Body of pancreas (tissue), 4 donors: ENCODE measurements around the gene ANO10. TPM values are rescaled to one million over a fixed set of nuclear protein-coding genes. Genes with fewer than 3 reads are reported as not detected.

Experiments used
- ATAC-seq: fragments of 150-250 bp; one replicate; pipeline ENCODE4 v1.9.1; 2016
- DNase-seq, 4 donors: peaks; one replicate each; pipeline ENCODE4 v3.0.0-alpha.2; 2019
- H3K27ac ChIP-seq, 4 donors: fragments of 200-600 bp; sonication (generic); 1 replicate in 3 of 4; 2 replicates in 1 of 4; pipeline versions ENCODE4 v1.5.1 to v1.6.1; 2016 to 2019; ENCODE audit warnings: mild to moderate bottlenecking in 1 of 4, mixed read lengths in 1 of 4, moderate library complexity in 1 of 4
- H3K27me3 ChIP-seq, 2 donors: fragments of 200-600 bp; sonication (generic); one replicate each; pipeline ENCODE4 v1.6.0; 2016; ENCODE audit warnings: mild to moderate bottlenecking in 1 of 2
- H3K36me3 ChIP-seq, 2 donors: fragments of 200-600 bp; sonication (generic); replicated peaks in 1 of 2; 2 replicates each; pipeline ENCODE4 v1.5.1; 2016; ENCODE audit warnings: low read depth in 2 of 2; ENCODE audit not compliant: insufficient read depth in 1 of 2
- H3K4me1 ChIP-seq: fragments of 200-600 bp; sonication (generic); one replicate; pipeline ENCODE4 v1.6.0; 2016
- H3K4me3 ChIP-seq, 2 donors: fragments of 200-600 bp; sonication (generic); 1 replicate in 1 of 2; 2 replicates in 1 of 2; pipeline ENCODE4 v1.5.1; 2016 to 2019
- H3K9me3 ChIP-seq, 3 donors: fragments of 200-600 bp; sonication (generic); 1 replicate in 2 of 3; 2 replicates in 1 of 3; pipeline ENCODE4 v1.5.1; 2016
- POLR2A ChIP-seq, 3 donors: fragments of 450-650 bp; IDR thresholded peaks; one replicate each; pipeline ENCODE4 v1.6.1; 2016; ENCODE audit warnings: antibody characterized with exemption in 3 of 3, mild to moderate bottlenecking in 2 of 3
- WGBS, 2 donors: methylation state at CpG; one replicate each; pipeline ENCODE4 v1.1.5; 2017; 5-methylcytosine and 5-hydroxymethylcytosine counted together
- intact Hi-C: fragments of 100-400 bp; cut with DNase I; formaldehyde crosslinking; loops from one replicate; pipeline ENCODE4 v1.15.1; 2023
- total RNA-seq, 2 donors: library from RNA; depleted of rRNA; stranded (reverse); fragments of >200 nt; gene quantifications; one replicate each; pipeline ENCODE4 v1.1.0, GENCODE V29; 2016
- TF ChIP-seq, protein P1 (sequence below), 7 experiments: fragments of 450-650 bp in 4 of 7; fragments of 200-600 bp in 3 of 7; sonication (generic) in 3 of 7; IDR thresholded peaks; one replicate each; pipeline ENCODE4 v1.5.1; 2016 to 2019; ENCODE audit warnings: antibody characterized with exemption in 7 of 7

The ANO10 gene
- total RNA-seq, 2 donors from 2014 or later = 14.3 to 16.2 TPM

DNA sequence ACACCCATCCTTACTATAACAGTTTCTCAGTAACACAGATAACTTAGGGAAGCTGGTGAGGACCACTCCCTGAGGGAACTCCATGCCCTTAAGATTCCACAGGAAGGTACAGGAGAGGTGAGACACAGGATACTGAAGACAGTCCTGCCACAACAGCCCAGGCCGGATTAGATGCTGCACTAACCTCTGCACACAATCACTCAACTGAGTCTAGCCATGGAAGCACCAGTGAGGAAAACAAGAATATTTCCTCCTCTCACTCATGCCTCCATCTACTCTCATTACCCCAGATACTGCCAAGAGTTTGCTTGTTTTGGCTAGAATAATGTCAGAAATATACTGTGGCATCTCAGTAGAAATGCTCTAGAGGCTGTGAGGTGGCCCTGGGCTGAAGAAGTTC lies 3.7 kb downstream of the ANO10 start:
- H3K27ac ChIP-seq = no peak overlapping the region
- 78 to 89% methylated on average over 1 of the region's 1 CpG for WGBS, 2 donors
- H3K27me3 ChIP-seq = no peaks in the 10 kb centered on the region
- H3K36me3 ChIP-seq = no peaks in the 10 kb centered on the region
- TF ChIP-seq POLR2A (IDR thresholded peaks at IDR 0.05) = no peak
- TF ChIP-seq, protein P1, sequence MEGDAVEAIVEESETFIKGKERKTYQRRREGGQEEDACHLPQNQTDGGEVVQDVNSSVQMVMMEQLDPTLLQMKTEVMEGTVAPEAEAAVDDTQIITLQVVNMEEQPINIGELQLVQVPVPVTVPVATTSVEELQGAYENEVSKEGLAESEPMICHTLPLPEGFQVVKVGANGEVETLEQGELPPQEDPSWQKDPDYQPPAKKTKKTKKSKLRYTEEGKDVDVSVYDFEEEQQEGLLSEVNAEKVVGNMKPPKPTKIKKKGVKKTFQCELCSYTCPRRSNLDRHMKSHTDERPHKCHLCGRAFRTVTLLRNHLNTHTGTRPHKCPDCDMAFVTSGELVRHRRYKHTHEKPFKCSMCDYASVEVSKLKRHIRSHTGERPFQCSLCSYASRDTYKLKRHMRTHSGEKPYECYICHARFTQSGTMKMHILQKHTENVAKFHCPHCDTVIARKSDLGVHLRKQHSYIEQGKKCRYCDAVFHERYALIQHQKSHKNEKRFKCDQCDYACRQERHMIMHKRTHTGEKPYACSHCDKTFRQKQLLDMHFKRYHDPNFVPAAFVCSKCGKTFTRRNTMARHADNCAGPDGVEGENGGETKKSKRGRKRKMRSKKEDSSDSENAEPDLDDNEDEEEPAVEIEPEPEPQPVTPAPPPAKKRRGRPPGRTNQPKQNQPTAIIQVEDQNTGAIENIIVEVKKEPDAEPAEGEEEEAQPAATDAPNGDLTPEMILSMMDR (IDR thresholded peaks at IDR 0.05) = no peak
- no peak for ATAC-seq
- no peak for DNase-seq
- intact Hi-C loops = loop anchor here (10.0 kb wide), 1 partner anchor 67 kb away; no protein-coding TSS in a partner anchor
- no peaks in the 10 kb centered on the region for H3K9me3 ChIP-seq
- peaks cover 16% of the 10 kb centered on the region for H3K4me1 ChIP-seq
- H3K4me3 ChIP-seq = no peak overlapping the region

DNA sequence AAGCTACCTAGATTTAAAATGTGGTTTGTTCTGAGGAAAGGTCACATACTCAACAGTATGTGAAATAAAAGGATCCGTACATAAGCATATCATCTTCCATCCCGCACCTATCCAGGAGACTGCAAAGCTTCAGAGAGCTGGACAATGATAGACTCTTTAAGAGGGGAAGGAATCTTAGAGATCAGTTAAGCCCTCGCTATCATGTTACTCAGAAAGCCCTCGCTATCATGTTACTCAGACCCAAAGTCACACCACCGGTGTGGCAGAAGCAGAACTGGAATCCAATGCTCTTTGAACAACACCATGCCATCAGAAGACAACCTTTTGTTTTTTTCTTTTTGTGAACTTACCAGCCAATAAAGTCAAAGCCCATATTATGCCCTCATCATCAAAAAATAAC lies 5.8 kb downstream of the ANO10 start:
- TF ChIP-seq, protein P1 (IDR thresholded peaks at IDR 0.05) = no peak
- TF ChIP-seq POLR2A (IDR thresholded peaks at IDR 0.05) = no peak
- ATAC-seq = no peak
- 95% methylated on average over 5 of the region's 5 CpGs for WGBS, 2 donors
- intact Hi-C loops = loop anchor here (10.0 kb wide), 1 partner anchor 69 kb away; no protein-coding TSS in a partner anchor
- DNase-seq = no peak
- Histone ChIP-seq H3K27me3 (no peaks in the 10 kb centered on the region), H3K36me3 (no peaks in the 10 kb centered on the region), H3K4me3 (no peak overlapping the region), H3K4me1 (peaks cover 8% of the 10 kb centered on the region), H3K9me3 (no peaks in the 10 kb centered on the region), H3K27ac (no peak overlapping the region)

DNA sequence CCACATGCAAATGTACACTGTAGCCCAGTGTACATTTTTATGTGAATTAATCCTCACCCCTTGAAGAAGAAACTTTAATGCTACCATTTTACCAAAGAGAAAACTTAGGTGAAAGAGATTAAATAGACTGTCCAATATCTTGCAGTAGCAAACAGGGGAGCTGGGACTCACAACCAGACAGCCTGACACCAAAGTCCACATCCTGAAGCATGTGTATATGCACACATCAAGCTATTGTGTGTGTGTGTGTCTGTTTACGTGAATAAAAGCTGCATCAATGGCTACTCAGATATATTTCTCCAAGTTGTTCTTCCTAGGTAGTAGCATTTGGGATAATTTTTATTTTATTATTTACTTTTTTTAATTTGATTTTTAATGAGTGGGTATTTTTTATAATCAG lies 6.7 kb downstream of the ANO10 start:
- H3K27ac ChIP-seq = no peak overlapping the region
- WGBS, 2 donors = 91 to 100% methylated on average over 1 of the region's 1 CpG
- H3K4me1 ChIP-seq = no peaks in the 10 kb centered on the region
- no peak overlapping the region for H3K4me3 ChIP-seq
- no peaks in the 10 kb centered on the region for H3K27me3 ChIP-seq
- DNase-seq = no peak
- H3K36me3 ChIP-seq = no peaks in the 10 kb centered on the region
- no peaks in the 10 kb centered on the region for H3K9me3 ChIP-seq
- no peak for ATAC-seq
- TF ChIP-seq, protein P1 (IDR thresholded peaks at IDR 0.05) = no peak
- no peak for TF ChIP-seq POLR2A (IDR thresholded peaks at IDR 0.05)
- intact Hi-C loops = loop anchor here (10.0 kb wide), 1 partner anchor 70 kb away; no protein-coding TSS in a partner anchor

DNA sequence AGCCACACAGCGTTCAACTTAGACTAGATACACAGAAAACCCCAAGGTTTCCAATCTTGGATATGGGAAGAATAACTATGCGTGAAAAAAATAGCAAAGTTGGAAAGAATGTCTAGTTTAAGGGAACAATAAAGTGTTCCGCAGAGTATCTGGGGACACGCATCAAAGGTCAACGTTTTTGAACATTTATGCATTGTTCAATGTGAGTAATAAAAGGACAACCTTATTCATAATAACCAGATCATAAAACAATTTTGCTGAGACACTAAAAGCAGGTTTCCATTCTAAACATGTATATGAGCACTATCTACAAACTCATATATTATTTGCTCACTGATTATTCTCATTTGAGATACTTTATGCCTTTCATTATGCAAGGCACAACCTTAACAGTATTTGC lies 7.8 kb downstream of the ANO10 start:
- no peaks in the 10 kb centered on the region for H3K27me3 ChIP-seq
- DNase-seq = no peak
- no peak for ATAC-seq
- no peaks in the 10 kb centered on the region for H3K4me1 ChIP-seq
- TF ChIP-seq, protein P1 (IDR thresholded peaks at IDR 0.05) = no peak
- no peak for TF ChIP-seq POLR2A (IDR thresholded peaks at IDR 0.05)
- H3K4me3 ChIP-seq = no peak overlapping the region
- no peak overlapping the region for H3K27ac ChIP-seq
- no peaks in the 10 kb centered on the region for H3K36me3 ChIP-seq
- intact Hi-C loops = loop anchor here (10.0 kb wide), 1 partner anchor 71 kb away; no protein-coding TSS in a partner anchor
- WGBS, 2 donors = 87 to 91% methylated on average over 5 of the region's 5 CpGs
- no peaks in the 10 kb centered on the region for H3K9me3 ChIP-seq

DNA sequence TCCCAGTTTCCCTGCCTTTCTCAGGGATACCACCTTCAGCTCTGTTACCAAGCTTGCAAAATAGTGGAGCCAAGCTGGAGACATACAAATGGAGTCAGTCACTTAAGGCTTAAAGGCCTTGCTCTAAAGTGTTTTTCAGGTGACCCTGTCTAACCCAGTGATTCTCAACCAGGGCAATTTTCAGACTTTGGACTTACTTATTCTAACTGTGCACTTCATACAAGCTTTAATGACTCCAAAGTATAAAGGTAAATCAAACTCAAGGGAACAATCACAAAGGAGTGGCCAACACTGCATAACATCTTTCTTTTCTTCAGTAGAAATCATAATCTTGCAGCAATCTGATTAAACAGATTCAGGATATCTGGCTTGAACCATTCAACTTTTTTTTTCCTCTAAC lies 9.4 kb downstream of the ANO10 start:
- no peak overlapping the region for H3K4me3 ChIP-seq
- intact Hi-C loops = loop anchor here (10.0 kb wide), 1 partner anchor 72 kb away; no protein-coding TSS in a partner anchor
- no peak for TF ChIP-seq POLR2A (IDR thresholded peaks at IDR 0.05)
- TF ChIP-seq, protein P1 (IDR thresholded peaks at IDR 0.05) = no peak
- H3K4me1 ChIP-seq = no peaks in the 10 kb centered on the region
- no peaks in the 10 kb centered on the region for H3K27me3 ChIP-seq
- H3K27ac ChIP-seq = no peak overlapping the region
- ATAC-seq = no peak
- DNase-seq = no peak
- H3K36me3 ChIP-seq = no peaks in the 10 kb centered on the region
- no peaks in the 10 kb centered on the region for H3K9me3 ChIP-seq
